Breast epithelium (tissue), 3 donors: Measurements from ENCODE around the gene C9orf57. TPM values are rescaled to one million over a fixed set of nuclear protein-coding genes. Genes with fewer than 3 reads are reported as not detected.

ENCODE experiments used
- total RNA-seq, 3 donors: library from RNA; depleted of rRNA; stranded (reverse); fragments of >200 nt; gene quantifications; one replicate each; pipeline ENCODE4 v1.1.0, GENCODE V29; 2016

The C9orf57 gene
- total RNA-seq, 3 donors from 2014 or later, result not detected

Other genes with a start within 250 kb of the C9orf57 start
- 10 to 100 TPM; 13.6 to 26.3 (median 23.3) TPM for gene ABHD17B, start 149.4 kb downstream of the C9orf57 start, total RNA-seq
- gene C9orf85, start 149.0 kb downstream of the C9orf57 start, total RNA-seq, result 10 to 100 TPM; 10.7 to 15.7 (median 14.1) TPM
- 1 to 10 TPM in 2 of 3 donors, not detected in 1; 1.3 to 3.0 TPM for gene GDA, start 88.8 kb upstream of the C9orf57 start, total RNA-seq